Lower leg skin (tissue), 3 donors: ENCODE results near the gene ADA.

Experiments used
- POLR2A ChIP-seq, 2 donors: fragments of 450-650 bp; IDR thresholded peaks; one replicate each; pipeline ENCODE4 v1.6.1; 2016 to 2017; ENCODE audit warnings: antibody characterized with exemption in 2 of 2, mild to moderate bottlenecking in 1 of 2, moderate library complexity in 1 of 2
- TF ChIP-seq, protein P1 (sequence below), 3 donors: fragments of 450-650 bp; IDR thresholded peaks; one replicate each; pipeline ENCODE4 v1.5.1; 2016; ENCODE audit warnings: antibody characterized with exemption in 3 of 3, mild to moderate bottlenecking in 3 of 3, moderate library complexity in 2 of 3

DNA sequence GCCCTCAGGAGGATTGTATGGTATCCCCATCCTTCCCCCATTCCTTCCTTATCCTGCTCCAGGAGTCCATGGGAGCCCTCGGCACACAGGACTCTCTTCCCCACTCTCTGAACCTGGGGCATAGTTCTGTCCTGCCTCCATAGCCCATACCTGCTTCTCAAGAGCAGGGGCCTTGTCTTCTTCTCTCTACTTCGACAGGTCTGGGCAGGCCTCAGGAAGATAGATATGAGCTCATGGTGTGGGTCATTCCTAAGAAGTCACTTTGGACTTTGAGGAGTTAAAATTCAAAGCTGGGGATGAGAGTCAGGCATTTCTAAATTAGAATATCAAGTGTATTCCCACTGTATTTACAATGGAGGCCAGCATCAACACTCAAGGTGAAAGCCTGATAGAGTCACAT is 8.4 kb upstream of the ADA start:
- TF ChIP-seq, protein P1, sequence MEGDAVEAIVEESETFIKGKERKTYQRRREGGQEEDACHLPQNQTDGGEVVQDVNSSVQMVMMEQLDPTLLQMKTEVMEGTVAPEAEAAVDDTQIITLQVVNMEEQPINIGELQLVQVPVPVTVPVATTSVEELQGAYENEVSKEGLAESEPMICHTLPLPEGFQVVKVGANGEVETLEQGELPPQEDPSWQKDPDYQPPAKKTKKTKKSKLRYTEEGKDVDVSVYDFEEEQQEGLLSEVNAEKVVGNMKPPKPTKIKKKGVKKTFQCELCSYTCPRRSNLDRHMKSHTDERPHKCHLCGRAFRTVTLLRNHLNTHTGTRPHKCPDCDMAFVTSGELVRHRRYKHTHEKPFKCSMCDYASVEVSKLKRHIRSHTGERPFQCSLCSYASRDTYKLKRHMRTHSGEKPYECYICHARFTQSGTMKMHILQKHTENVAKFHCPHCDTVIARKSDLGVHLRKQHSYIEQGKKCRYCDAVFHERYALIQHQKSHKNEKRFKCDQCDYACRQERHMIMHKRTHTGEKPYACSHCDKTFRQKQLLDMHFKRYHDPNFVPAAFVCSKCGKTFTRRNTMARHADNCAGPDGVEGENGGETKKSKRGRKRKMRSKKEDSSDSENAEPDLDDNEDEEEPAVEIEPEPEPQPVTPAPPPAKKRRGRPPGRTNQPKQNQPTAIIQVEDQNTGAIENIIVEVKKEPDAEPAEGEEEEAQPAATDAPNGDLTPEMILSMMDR (IDR thresholded peaks at IDR 0.05): no peak
- no peak for TF ChIP-seq POLR2A (IDR thresholded peaks at IDR 0.05)
